ENCODE data around the gene LARGE1. TPM values are rescaled to one million over a fixed set of nuclear protein-coding genes. Genes with fewer than 3 reads are reported as not detected.

LARGE1 gene
- 100 to 1,000 TPM in 2 of 4 donors, 10 to 100 TPM in 2; 78.1 to 156 (median 104) TPM for total RNA-seq

DNA sequence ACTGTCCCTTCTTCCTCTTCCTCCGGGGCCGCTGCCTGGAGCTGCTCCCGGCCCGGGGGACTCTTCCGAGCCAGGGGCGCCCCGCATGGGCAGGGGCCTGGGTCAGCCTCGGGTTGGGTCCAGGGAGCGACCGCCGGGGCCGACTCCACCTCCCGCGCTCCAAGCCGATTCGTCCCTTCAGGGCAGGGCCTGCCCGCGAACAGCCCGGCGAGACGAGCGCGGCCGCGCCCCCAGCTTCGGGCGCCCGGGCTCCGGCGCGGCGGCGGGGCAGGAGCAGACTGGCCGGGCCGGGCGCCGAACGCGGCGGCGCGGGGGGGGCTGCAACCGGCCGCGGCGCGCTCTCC is at the start of gene LARGE1:
Gene LARGE1, minus strand, starts transcription at position 280 of the 344 bp plus-strand sequence.
- peak in 2 of 3 donors; percentile 50 to 74 for DNase-seq
- TF ChIP-seq POLR2A (IDR thresholded peaks at IDR 0.05) = no peak
- TF ChIP-seq, protein P1, sequence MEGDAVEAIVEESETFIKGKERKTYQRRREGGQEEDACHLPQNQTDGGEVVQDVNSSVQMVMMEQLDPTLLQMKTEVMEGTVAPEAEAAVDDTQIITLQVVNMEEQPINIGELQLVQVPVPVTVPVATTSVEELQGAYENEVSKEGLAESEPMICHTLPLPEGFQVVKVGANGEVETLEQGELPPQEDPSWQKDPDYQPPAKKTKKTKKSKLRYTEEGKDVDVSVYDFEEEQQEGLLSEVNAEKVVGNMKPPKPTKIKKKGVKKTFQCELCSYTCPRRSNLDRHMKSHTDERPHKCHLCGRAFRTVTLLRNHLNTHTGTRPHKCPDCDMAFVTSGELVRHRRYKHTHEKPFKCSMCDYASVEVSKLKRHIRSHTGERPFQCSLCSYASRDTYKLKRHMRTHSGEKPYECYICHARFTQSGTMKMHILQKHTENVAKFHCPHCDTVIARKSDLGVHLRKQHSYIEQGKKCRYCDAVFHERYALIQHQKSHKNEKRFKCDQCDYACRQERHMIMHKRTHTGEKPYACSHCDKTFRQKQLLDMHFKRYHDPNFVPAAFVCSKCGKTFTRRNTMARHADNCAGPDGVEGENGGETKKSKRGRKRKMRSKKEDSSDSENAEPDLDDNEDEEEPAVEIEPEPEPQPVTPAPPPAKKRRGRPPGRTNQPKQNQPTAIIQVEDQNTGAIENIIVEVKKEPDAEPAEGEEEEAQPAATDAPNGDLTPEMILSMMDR (IDR thresholded peaks at IDR 0.05) = no peak
- Histone ChIP-seq H3K4me3 (peak within 1 kb of the TSS; percentile 70 to 98 (median 76)), H3K9me3 (no peaks in the 10 kb centered on the region), H3K27ac (peak within 1 kb of the TSS; percentile 63 to 83 (median 78)), H3K27me3 (no peaks in the 10 kb centered on the region), H3K4me1 (peaks cover 0 to 28% (median 3%) of the 10 kb centered on the region in 4 donors), H3K36me3 (no peaks in the 10 kb centered on the region)

DNA sequence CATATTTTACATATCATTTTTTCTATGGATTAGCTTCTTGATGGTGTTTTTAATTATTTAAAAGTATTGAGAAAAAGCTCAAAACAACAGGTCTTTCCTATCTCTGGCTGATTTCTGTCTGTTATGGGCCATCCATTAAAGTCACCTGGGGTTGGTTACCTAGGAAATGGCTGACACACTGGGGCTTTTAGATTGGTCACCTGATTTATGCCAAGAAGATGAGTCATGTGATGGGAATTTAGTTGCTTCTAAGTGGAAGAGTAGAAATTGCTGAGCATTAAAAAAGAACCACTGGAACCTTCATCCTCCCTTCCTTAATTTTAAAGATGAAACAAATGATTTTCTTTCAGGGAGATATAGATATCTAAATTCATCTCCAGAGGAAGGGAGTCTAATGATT is 48.8 kb upstream of the LARGE1 start:
- Histone ChIP-seq H3K27me3 (no peaks in the 10 kb centered on the region), H3K27ac (no peak overlapping the region), H3K9me3 (no peaks in the 10 kb centered on the region), H3K4me3 (no peak overlapping the region), H3K4me1 (no peaks in the 10 kb centered on the region), H3K36me3 (no peaks in the 10 kb centered on the region)
- TF ChIP-seq POLR2A (IDR thresholded peaks at IDR 0.05) = no peak
- TF ChIP-seq, protein P1 (IDR thresholded peaks at IDR 0.05) = no peak
- no peak for DNase-seq

DNA sequence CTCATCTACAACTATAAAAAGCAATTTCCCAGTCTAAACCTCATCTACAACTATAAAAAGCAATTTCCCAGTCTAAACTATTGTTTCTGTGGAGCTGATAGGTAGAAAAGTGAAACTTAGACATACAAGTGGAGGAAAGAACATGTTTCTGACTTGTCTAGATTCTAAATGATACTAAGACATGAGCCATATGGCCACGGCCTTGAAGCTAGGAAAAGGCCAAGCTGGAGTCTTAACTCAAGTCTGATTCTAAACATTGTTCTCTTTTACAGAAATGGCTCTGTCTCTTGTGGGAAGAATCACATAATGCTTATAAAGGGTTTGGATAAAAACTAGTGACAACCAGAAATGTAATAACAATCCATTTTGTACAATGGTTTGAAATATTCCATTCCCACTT is 43.8 kb upstream of the LARGE1 start:
- Histone ChIP-seq H3K4me1 (no peaks in the 10 kb centered on the region), H3K4me3 (no peak overlapping the region), H3K27me3 (no peaks in the 10 kb centered on the region), H3K36me3 (no peaks in the 10 kb centered on the region), H3K27ac (no peak overlapping the region), H3K9me3 (no peaks in the 10 kb centered on the region)
- TF ChIP-seq, protein P1 (IDR thresholded peaks at IDR 0.05) = no peak
- no peak for TF ChIP-seq POLR2A (IDR thresholded peaks at IDR 0.05)
- DNase-seq = no peak

DNA sequence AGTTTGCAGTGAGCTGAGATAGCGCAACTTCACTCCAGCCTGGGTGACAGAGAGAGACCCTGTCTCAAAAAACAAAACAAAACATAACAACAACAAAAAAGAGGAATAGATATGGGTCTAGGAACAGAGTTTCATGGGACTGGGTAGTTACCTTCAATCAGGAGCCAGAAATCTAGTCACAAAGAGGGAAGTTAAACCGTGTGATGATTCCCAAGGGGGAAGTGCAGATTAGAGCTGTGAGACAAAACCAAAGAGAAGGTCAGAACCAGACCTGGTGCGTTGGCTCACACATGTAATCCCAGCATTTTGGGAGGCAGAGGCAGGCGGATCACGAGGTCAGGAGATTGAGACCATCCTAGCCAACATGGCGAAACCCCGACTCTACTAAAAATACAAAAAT is 42.1 kb upstream of the LARGE1 start:
- H3K9me3 ChIP-seq = no peaks in the 10 kb centered on the region
- no peak for TF ChIP-seq POLR2A (IDR thresholded peaks at IDR 0.05)
- TF ChIP-seq, protein P1 (IDR thresholded peaks at IDR 0.05) = no peak
- H3K4me3 ChIP-seq = no peak overlapping the region
- no peak overlapping the region for H3K27ac ChIP-seq
- no peaks in the 10 kb centered on the region for H3K4me1 ChIP-seq
- H3K36me3 ChIP-seq = no peaks in the 10 kb centered on the region
- no peaks in the 10 kb centered on the region for H3K27me3 ChIP-seq
- DNase-seq = no peak

DNA sequence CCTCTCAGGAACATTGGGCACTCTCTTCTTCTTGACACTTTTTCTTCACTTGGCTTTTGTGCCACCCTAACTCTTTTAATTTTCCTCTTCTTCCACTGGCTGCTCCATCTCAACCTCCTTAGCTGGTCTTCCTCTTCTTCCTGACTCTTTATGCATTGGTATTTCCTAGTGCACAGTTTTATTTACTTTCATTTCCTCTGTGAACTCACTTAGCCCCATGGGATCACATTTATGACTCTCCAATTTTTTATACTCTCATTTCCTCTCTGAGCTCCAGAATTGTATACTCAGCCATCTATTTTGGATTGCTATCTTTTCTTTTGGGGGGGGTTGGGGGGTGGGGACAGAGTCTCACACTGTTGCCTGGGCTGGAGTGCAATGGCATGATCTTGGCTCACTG is 38.5 kb upstream of the LARGE1 start:
- no peaks in the 10 kb centered on the region for H3K9me3 ChIP-seq
- H3K27me3 ChIP-seq = no peaks in the 10 kb centered on the region
- H3K4me1 ChIP-seq = no peaks in the 10 kb centered on the region
- H3K4me3 ChIP-seq = no peak overlapping the region
- TF ChIP-seq, protein P1 (IDR thresholded peaks at IDR 0.05) = no peak
- no peak for TF ChIP-seq POLR2A (IDR thresholded peaks at IDR 0.05)
- H3K36me3 ChIP-seq = no peaks in the 10 kb centered on the region
- no peak for DNase-seq
- no peak overlapping the region for H3K27ac ChIP-seq

DNA sequence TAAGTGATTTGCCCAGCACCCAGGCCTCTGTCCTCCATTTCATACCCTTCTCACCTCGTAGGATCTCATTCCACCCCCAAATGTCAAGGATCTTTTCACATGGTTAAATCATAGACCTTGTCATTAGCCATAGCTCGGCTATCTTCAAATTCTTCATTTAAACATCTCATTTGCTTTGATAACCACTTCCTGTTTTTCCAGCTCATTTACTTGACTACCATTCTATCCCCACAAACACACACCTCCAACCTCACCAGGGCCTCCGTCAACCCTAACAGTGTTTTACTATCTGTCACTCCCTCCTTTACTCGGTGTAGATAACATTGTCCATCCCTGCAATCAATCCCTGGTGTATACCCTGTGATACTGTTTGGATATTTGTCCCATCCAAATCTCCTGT is 36.8 kb upstream of the LARGE1 start:
- H3K9me3 ChIP-seq = no peaks in the 10 kb centered on the region
- no peak overlapping the region for H3K27ac ChIP-seq
- DNase-seq = no peak
- no peak overlapping the region for H3K4me3 ChIP-seq
- no peaks in the 10 kb centered on the region for H3K27me3 ChIP-seq
- no peaks in the 10 kb centered on the region for H3K4me1 ChIP-seq
- no peak for TF ChIP-seq POLR2A (IDR thresholded peaks at IDR 0.05)
- TF ChIP-seq, protein P1 (IDR thresholded peaks at IDR 0.05) = no peak
- no peaks in the 10 kb centered on the region for H3K36me3 ChIP-seq

All from Peyer's patch (tissue), 4 donors.